Liver (tissue), 9 donors: Measurements from ENCODE around the gene NXPH4. TPM values are rescaled to one million over a fixed set of nuclear protein-coding genes. Genes with fewer than 3 reads are reported as not detected.

ENCODE experiments used
- DNase-seq: peaks from one replicate; pipeline ENCODE4 v3.0.0-alpha.2; 2017; ENCODE audit warnings: low spot score
- H3K27ac ChIP-seq, 2 donors: one replicate each; pipeline ENCODE4 v1.7.0; 2013; ENCODE audit warnings: inconsistent platforms in 2 of 2, low read length in 2 of 2, control low read depth in 1 of 2, low read depth in 1 of 2, mild to moderate bottlenecking in 1 of 2
- H3K27me3 ChIP-seq, 4 donors: one replicate each; pipeline versions ENCODE4 v1.6.1 to v1.7.0; 2013; ENCODE audit warnings: low read length in 3 of 4, inconsistent platforms in 1 of 4, mild to moderate bottlenecking in 1 of 4, moderate library complexity in 1 of 4; ENCODE audit not compliant: control insufficient read depth in 4 of 4, insufficient read depth in 4 of 4
- H3K36me3 ChIP-seq, 4 donors: one replicate each; pipeline versions ENCODE4 v1.6.1 to v1.7.0; 2013; ENCODE audit warnings: low read length in 3 of 4, mild to moderate bottlenecking in 3 of 4, low read depth in 1 of 4, moderate library complexity in 1 of 4; ENCODE audit not compliant: control insufficient read depth in 4 of 4, insufficient read depth in 3 of 4
- H3K4me1 ChIP-seq, 4 donors: one replicate each; pipeline versions ENCODE4 v1.6.1 to v1.7.0; 2013; ENCODE audit warnings: low read length in 3 of 4, mild to moderate bottlenecking in 3 of 4, moderate library complexity in 1 of 4; ENCODE audit not compliant: control insufficient read depth in 4 of 4, insufficient read depth in 4 of 4
- H3K4me3 ChIP-seq, 3 donors: one replicate each; pipeline versions ENCODE4 v1.6.1 to v1.7.0; 2013; ENCODE audit warnings: low read length in 3 of 3, control low read depth in 1 of 3, low read depth in 1 of 3, mild to moderate bottlenecking in 1 of 3
- H3K9ac ChIP-seq, 2 donors: one replicate each; pipeline ENCODE4 v1.7.0; 2013; ENCODE audit warnings: low read length in 2 of 2, mild to moderate bottlenecking in 2 of 2, moderate library complexity in 2 of 2, control low read depth in 1 of 2, low read depth in 1 of 2
- H3K9me3 ChIP-seq, 4 donors: one replicate each; pipeline versions ENCODE4 v1.6.1 to v1.7.0; 2013; ENCODE audit warnings: low read length in 3 of 4; ENCODE audit not compliant: control insufficient read depth in 4 of 4
- EGR1 ChIP-seq, 2 donors: IDR thresholded peaks; 2 replicates each; pipeline ENCODE4 v1.6.1; 2016 to 2018; ENCODE audit warnings: antibody characterized with exemption in 2 of 2, low read depth in 2 of 2
- FOXA1 ChIP-seq: IDR thresholded peaks from 2 replicates; pipeline ENCODE4 v1.6.1; 2016; ENCODE audit warnings: antibody characterized with exemption
- FOXA2 ChIP-seq: IDR thresholded peaks from 2 replicates; pipeline ENCODE4 v1.6.1; 2016; ENCODE audit warnings: antibody characterized with exemption
- HNF4G ChIP-seq: IDR thresholded peaks from 2 replicates; pipeline ENCODE4 v1.6.1; 2016; ENCODE audit warnings: antibody characterized with exemption
- JUND ChIP-seq, 2 donors: IDR thresholded peaks; 2 replicates each; pipeline ENCODE4 v1.6.1; 2016; ENCODE audit warnings: antibody characterized with exemption in 2 of 2
- NR2F2 ChIP-seq: IDR thresholded peaks from 2 replicates; pipeline ENCODE4 v1.6.1; 2016; ENCODE audit warnings: antibody characterized with exemption
- RAD21 ChIP-seq, 2 donors: IDR thresholded peaks; 2 replicates each; pipeline ENCODE4 v1.6.1; 2016; ENCODE audit warnings: antibody characterized with exemption in 2 of 2, mild to moderate bottlenecking in 2 of 2
- RXRA ChIP-seq, 2 donors: IDR thresholded peaks; 2 replicates each; pipeline ENCODE4 v1.6.1; 2017 to 2018; ENCODE audit warnings: antibody characterized with exemption in 2 of 2, mild to moderate bottlenecking in 1 of 2
- TAF1 ChIP-seq: conservative IDR thresholded peaks from 2 replicates; pipeline ENCODE4 v1.6.1; 2016; ENCODE audit warnings: antibody characterized with exemption, mild to moderate bottlenecking
- YY1 ChIP-seq: IDR thresholded peaks from 2 replicates; pipeline ENCODE4 v1.6.1; 2016; ENCODE audit warnings: antibody characterized with exemption, mild to moderate bottlenecking
- WGBS: extraction: QIAGEN DNeasy Blood & Tissue Kit; methylation state at CpG from one replicate; pipeline ENCODE4 v1.1.7; 2013; 5-methylcytosine and 5-hydroxymethylcytosine counted together
- polyA plus RNA-seq, 2 donors: library from polyadenylated mRNA; stranded (reverse) in 1 of 2; unstranded in 1 of 2; fragments of 200-250 nt in 1 of 2; fragments of >200 nt in 1 of 2; fragmentation: Nextera tagmentation in 1 of 2; extraction: Ambion mirVana in 1 of 2; gene quantifications; one replicate each; pipeline versions ENCODE4 v1.2.1 to v1.2.3, GENCODE V29; 2013 to 2015
- total RNA-seq, 2 donors: library from RNA; depleted of rRNA; stranded (reverse); fragments of >200 nt; gene quantifications; one replicate each; pipeline ENCODE4 v1.2.3, GENCODE V29; 2014
- TF ChIP-seq, protein P1 (sequence below): IDR thresholded peaks from 2 replicates; pipeline ENCODE4 v1.6.1; 2016; ENCODE audit warnings: antibody characterized with exemption
- TF ChIP-seq, protein P2 (sequence below): IDR thresholded peaks from 2 replicates; pipeline ENCODE4 v1.6.1; 2016; ENCODE audit warnings: antibody characterized with exemption, mild to moderate bottlenecking
- TF ChIP-seq, protein P3 (sequence below): IDR thresholded peaks from 2 replicates; pipeline ENCODE4 v1.6.1; 2016; ENCODE audit warnings: antibody characterized with exemption
- TF ChIP-seq, protein P4 (sequence below): IDR thresholded peaks from 2 replicates; pipeline ENCODE4 v1.6.1; 2016; ENCODE audit warnings: antibody characterized with exemption
- donor health status: healthy.
- donor health status: healthy.
- donor health status: healthy.
- donor health status: healthy.
- donor health status: healthy.

The NXPH4 gene
- total and polyA plus RNA-seq, 4 donors = 0.15 TPM; not detected in 3

DNA sequence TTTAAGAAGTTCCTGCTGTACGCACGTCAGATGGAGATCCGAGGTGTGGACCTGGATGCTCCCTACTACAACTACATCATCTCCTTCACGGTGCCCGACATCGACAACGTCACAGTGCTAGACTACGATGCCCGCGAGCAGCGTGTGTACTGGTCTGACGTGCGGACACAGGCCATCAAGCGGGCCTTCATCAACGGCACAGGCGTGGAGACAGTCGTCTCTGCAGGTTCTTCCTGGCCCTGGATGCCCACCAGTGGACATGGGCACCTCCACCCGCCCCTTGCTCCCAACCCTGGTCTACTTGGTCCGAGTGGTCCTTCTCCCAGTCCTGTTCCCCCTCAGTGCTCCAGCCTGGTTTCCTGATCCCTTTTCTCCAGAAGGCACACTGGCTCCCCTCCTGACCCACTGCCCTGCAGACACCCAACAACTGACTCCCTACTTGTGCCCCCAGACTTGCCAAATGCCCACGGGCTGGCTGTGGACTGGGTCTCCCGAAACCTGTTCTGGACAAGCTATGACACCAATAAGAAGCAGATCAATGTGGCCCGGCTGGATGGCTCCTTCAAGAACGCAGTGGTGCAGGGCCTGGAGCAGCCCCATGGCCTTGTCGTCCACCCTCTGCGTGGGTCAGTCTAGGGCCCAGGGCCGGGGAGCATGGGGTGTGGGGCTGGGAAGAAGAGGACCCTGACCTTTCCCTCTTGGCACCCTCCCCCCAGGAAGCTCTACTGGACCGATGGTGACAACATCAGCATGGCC is 37.1 kb upstream of the NXPH4 start:
- DNase-seq = no peak
- no peak overlapping the region for H3K4me3 ChIP-seq
- no peaks in the 10 kb centered on the region for H3K4me1 ChIP-seq
- H3K27ac ChIP-seq = no peak overlapping the region
- H3K9ac ChIP-seq = no peak overlapping the region
- peaks cover 36 to 89% (median 56%) of the 10 kb centered on the region in 4 donors for H3K36me3 ChIP-seq
- 90% methylated on average over 27 of the region's 27 CpGs for WGBS
- no peaks in the 10 kb centered on the region for H3K27me3 ChIP-seq
- H3K9me3 ChIP-seq = no peaks in the 10 kb centered on the region
- TF ChIP-seq RAD21 (IDR thresholded peaks at IDR 0.05) (no peak), FOXA1 (no peak), NR2F2 (no peak), EGR1 (IDR thresholded peaks at IDR 0.05; ENCODE audit: low read depth in 2 of 2) (no peak), YY1 (no peak), HNF4G (no peak), FOXA2 (no peak), TAF1 (no peak)
- TF ChIP-seq, protein P1, sequence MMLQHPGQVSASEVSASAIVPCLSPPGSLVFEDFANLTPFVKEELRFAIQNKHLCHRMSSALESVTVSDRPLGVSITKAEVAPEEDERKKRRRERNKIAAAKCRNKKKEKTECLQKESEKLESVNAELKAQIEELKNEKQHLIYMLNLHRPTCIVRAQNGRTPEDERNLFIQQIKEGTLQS = no peak
- TF ChIP-seq, protein P2, sequence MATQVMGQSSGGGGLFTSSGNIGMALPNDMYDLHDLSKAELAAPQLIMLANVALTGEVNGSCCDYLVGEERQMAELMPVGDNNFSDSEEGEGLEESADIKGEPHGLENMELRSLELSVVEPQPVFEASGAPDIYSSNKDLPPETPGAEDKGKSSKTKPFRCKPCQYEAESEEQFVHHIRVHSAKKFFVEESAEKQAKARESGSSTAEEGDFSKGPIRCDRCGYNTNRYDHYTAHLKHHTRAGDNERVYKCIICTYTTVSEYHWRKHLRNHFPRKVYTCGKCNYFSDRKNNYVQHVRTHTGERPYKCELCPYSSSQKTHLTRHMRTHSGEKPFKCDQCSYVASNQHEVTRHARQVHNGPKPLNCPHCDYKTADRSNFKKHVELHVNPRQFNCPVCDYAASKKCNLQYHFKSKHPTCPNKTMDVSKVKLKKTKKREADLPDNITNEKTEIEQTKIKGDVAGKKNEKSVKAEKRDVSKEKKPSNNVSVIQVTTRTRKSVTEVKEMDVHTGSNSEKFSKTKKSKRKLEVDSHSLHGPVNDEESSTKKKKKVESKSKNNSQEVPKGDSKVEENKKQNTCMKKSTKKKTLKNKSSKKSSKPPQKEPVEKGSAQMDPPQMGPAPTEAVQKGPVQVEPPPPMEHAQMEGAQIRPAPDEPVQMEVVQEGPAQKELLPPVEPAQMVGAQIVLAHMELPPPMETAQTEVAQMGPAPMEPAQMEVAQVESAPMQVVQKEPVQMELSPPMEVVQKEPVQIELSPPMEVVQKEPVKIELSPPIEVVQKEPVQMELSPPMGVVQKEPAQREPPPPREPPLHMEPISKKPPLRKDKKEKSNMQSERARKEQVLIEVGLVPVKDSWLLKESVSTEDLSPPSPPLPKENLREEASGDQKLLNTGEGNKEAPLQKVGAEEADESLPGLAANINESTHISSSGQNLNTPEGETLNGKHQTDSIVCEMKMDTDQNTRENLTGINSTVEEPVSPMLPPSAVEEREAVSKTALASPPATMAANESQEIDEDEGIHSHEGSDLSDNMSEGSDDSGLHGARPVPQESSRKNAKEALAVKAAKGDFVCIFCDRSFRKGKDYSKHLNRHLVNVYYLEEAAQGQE = no peak
- TF ChIP-seq, protein P3, sequence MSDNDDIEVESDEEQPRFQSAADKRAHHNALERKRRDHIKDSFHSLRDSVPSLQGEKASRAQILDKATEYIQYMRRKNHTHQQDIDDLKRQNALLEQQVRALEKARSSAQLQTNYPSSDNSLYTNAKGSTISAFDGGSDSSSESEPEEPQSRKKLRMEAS = no peak
- TF ChIP-seq, protein P4, sequence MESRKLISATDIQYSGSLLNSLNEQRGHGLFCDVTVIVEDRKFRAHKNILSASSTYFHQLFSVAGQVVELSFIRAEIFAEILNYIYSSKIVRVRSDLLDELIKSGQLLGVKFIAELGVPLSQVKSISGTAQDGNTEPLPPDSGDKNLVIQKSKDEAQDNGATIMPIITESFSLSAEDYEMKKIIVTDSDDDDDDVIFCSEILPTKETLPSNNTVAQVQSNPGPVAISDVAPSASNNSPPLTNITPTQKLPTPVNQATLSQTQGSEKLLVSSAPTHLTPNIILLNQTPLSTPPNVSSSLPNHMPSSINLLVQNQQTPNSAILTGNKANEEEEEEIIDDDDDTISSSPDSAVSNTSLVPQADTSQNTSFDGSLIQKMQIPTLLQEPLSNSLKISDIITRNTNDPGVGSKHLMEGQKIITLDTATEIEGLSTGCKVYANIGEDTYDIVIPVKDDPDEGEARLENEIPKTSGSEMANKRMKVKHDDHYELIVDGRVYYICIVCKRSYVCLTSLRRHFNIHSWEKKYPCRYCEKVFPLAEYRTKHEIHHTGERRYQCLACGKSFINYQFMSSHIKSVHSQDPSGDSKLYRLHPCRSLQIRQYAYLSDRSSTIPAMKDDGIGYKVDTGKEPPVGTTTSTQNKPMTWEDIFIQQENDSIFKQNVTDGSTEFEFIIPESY = no peak

DNA sequence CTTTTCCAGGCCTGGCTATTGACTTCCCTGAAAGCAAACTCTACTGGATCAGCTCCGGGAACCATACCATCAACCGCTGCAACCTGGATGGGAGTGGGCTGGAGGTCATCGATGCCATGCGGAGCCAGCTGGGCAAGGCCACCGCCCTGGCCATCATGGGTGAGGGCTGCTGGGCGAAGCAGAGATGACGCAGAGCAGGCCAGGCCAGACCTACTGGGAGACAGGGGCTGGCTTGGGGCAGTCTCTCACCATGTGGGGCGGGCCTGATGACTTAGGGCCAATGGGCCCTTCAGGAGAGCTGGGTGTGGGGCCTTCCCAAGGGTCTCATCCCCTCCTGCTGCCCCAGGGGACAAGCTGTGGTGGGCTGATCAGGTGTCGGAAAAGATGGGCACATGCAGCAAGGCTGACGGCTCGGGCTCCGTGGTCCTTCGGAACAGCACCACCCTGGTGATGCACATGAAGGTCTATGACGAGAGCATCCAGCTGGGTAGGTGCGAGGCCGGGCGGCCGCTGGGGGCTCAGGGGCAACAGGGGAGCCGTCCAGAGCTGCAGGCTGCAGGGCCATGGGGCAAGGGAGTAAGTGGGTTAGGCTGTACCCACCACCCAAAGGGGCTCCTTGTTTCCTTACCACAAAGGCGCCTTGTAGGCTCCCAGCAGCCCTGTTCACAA is 36.1 kb upstream of the NXPH4 start:
- no peak for DNase-seq
- H3K27ac ChIP-seq = no peak overlapping the region
- no peaks in the 10 kb centered on the region for H3K4me1 ChIP-seq
- H3K27me3 ChIP-seq = no peaks in the 10 kb centered on the region
- H3K36me3 ChIP-seq = peaks cover 39 to 89% (median 60%) of the 10 kb centered on the region in 4 donors
- TF ChIP-seq, protein P4 = no peak
- no peak for TF ChIP-seq HNF4G
- no peak for TF ChIP-seq FOXA1
- TF ChIP-seq FOXA2 = no peak
- no peak for TF ChIP-seq YY1
- TF ChIP-seq EGR1 (IDR thresholded peaks at IDR 0.05; ENCODE audit: low read depth in 2 of 2) = no peak
- no peak for TF ChIP-seq RXRA (IDR thresholded peaks at IDR 0.05)
- TF ChIP-seq, protein P1 = no peak
- TF ChIP-seq JUND (IDR thresholded peaks at IDR 0.05) = no peak
- no peak overlapping the region for H3K9ac ChIP-seq
- no peaks in the 10 kb centered on the region for H3K9me3 ChIP-seq
- WGBS = 94% methylated on average over 20 of the region's 20 CpGs
- H3K4me3 ChIP-seq = no peak overlapping the region
